ENCODE measurements around the gene CAMK1.

DNA sequence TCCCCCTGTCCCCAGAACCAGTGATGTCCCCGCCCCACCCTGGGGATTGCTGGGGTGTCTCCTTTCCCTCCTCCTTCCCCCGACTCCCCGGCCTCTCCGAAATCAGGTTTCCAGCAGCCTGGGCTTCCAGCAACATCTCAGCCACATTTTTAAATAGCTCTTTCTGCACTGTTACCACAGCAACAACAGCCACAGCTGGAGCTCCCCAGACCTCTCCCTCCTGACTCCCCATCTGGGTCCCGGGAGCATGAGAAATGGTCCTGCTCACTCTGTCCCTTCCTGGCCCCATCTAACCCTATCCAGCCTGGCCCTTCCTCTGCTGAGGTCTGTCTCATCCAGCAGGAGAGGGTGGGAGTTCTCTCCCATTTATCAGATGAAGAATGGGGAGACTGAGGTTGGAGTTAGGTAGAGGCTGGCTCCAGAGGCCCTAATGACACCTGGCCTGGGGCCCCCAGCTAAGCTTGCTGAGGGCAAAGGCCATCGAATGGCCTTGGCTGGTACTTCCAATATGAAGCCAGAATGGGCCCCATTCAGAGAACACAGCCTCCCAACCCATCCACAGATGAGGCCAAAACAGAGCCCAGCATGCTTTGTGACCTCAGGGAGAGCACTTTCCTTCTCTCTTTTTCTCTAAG, 1.5 kb downstream of the CAMK1 start:
- TF ChIP-seq, protein P1, sequence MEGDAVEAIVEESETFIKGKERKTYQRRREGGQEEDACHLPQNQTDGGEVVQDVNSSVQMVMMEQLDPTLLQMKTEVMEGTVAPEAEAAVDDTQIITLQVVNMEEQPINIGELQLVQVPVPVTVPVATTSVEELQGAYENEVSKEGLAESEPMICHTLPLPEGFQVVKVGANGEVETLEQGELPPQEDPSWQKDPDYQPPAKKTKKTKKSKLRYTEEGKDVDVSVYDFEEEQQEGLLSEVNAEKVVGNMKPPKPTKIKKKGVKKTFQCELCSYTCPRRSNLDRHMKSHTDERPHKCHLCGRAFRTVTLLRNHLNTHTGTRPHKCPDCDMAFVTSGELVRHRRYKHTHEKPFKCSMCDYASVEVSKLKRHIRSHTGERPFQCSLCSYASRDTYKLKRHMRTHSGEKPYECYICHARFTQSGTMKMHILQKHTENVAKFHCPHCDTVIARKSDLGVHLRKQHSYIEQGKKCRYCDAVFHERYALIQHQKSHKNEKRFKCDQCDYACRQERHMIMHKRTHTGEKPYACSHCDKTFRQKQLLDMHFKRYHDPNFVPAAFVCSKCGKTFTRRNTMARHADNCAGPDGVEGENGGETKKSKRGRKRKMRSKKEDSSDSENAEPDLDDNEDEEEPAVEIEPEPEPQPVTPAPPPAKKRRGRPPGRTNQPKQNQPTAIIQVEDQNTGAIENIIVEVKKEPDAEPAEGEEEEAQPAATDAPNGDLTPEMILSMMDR (IDR thresholded peaks at IDR 0.05) = no peak
- TF ChIP-seq POLR2A (IDR thresholded peaks at IDR 0.05) = no peak

Measured in body of pancreas (tissue), 4 donors.